NCI-H146 (cell line): Measurements from ENCODE around the gene SLC13A5.
"Not testable (repeated sequence)": the region's sequence is repeated elsewhere in the genome, so short reads cannot be mapped to it uniquely, and the experiment has no call there.

ENCODE experiments used
- DNase-seq: peaks from one replicate; lab custom pipeline; 2025; lab: John Stamatoyannopoulos, UW

SLC13A5 gene

DNA sequence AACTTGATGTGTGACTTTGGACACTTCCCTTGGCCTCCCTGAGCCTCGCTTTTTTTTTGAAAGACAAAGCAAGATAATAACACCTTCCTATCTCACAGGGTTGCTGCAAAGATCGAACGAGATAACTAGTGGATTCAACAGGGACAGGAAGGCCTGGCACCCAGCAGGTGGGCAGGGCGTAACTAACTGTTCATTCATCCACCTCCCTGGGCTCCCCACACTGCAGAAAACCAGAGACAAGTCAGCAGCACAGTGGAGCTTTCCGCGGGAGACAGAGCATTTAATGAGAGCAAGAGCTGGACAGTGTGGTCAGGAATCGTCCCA lies 28.7 kb downstream of the SLC13A5 start:
- DNase-seq = peak; percentile 3

DNA sequence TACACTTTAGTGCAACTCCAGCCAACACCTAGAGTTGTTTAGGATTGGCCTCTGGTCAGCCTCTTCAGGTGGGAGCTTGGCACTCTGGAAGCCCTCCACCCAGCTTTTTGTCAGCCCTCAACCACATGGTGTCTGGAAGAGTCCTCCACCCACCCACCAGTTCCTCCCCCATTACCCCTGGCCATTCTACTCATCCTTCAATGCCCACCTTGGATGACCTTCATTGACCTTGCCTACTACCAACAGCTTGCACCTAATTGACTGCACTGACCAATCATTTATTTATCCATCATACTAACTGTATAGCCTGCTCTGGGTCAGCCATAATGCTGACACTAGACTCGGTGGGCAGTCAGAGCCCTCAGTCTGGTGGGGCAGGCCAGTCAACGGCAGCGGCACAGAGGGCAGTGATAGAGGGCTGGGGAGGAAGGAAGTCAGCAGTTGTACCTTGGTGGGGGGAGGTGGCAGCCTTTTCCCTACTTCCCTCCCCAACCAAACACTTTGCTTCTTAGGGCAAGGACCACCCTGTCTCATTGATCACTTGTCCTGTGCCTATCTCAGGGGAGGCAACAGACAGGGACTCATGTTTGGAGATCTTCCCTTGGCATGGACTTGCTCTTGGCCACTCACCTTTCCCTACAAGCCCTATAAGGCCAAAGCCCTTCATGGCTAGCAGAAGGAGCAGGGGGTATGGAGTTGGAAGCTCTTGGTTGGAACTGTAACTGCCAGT lies 29.3 kb downstream of the SLC13A5 start:
- DNase-seq = no peak

DNA sequence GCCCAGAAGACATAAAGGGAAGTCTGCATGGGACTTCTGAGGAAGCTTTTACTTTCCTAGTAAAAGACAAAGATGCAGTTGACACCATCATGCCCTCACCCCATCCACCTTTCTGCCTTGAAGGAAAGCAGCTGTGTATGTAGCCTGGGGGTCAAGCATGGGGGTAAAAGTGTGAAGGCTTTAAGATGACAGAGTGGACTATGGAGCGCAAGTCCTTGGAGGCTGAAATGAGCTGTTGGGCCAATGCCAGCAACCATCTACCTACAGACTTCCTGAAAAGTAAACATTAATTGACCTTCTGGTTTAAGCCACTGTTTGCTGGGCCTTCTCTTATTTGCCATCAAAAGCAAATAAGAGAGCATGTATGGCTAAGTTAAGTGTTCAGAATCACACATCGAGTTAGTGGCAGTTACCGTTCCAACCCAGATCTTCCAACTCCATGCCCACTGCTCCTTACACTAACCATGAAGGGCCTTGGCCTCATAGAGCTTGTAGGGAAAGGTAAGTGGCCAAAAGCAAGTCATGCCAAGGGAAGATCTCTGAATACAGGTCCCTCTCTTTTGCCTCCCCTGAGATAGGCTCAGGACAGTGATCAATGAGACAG lies 30.0 kb downstream of the SLC13A5 start:
- no peak for DNase-seq

DNA sequence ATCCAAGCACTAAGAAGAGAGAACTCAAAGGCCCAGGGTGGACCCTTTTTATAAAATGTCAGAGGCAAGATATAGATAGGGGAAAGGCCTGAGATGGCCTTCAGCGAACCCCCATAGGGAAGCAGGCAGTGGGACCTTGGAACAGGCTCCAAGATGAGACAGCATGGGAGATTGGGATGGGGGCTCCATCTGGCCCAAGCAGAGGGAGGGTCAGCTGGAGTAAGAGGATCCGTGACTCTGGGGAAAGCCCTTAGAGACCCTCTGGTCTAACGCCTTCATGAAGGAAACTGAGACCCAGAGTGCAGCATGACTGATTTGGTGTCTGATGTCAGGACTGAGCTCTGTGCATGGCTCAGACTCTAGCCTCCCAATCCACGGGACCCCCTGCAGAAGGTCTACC lies 30.8 kb downstream of the SLC13A5 start:
- DNase-seq = no peak

DNA sequence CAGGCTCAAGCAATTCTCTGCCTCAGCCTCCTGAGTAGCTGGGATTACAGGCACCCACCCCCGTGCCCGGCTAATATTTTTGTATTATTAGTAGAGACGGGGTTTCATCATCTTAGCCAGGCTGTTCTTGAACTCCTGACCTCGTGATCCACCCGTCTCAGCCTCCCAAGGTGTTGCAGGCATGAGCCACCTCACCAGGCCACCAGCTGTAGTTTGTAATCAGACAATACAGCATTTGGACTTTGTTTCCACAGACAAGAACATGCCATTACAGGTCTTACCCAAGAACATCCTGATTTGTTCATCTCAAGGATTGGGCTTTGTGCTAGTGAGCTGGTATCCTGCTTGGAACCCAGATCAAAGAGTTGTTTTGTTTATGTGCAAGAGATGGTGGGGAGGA lies 31.5 kb downstream of the SLC13A5 start:
- DNase-seq = no peak

DNA sequence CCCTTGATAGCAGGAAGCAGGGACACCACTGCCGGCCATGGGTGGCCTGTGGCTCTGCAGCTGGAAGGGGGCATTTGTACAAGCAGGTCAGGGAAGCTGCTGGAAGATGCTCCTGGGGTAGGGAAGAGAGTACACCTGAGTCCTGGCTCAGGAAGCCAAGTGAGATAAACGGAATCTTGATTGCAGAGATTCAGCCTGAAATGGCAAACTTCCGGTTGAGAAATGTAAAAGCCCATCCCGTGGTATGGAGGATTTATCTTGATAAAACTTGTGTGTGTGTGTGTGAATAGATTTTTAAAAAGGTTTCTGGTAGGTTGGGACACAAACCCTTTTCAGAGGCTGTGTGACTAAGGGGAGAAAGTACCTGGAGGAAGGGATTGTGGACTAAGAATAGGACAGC lies 32.0 kb downstream of the SLC13A5 start:
- no peak for DNase-seq

DNA sequence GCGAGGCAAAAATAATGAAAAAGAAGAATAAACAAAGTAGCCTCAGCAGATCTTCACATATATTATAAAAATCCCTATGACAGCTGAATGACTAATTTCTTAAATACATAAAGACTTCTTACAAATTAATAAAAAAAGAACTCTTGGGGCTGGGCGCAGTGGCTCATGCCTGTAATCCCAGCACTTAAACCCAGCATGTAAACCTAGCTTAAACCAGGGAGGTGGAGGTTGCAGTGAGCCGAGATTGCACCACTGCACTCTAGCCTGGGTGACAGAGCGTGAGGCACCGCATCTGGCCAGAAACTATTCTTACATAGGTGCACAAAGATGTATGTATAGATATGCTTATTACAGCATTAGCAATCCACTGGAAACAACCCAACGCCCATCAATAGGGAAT lies 33.9 kb downstream of the SLC13A5 start:
- DNase-seq = no peak

DNA sequence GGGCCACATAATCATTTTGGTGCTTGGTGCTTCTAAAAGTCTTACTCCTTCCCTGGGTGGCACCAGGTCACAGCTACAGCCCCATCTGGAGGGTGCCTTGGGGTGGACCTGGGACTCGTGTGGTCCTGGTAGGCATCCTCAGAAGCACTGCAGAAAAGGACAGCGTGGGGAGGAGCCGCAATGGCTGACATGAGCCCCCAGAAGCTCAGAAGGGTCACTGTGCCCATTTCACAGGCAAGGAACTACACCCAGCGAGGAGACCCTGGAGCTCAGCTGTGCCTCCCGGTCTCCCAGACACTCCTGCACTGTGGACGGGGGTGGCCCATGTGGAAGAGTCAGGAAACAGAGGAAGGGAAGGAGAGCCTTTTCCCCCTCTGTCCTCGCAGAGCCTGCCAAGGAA lies 35.2 kb downstream of the SLC13A5 start:
- DNase-seq = no peak

DNA sequence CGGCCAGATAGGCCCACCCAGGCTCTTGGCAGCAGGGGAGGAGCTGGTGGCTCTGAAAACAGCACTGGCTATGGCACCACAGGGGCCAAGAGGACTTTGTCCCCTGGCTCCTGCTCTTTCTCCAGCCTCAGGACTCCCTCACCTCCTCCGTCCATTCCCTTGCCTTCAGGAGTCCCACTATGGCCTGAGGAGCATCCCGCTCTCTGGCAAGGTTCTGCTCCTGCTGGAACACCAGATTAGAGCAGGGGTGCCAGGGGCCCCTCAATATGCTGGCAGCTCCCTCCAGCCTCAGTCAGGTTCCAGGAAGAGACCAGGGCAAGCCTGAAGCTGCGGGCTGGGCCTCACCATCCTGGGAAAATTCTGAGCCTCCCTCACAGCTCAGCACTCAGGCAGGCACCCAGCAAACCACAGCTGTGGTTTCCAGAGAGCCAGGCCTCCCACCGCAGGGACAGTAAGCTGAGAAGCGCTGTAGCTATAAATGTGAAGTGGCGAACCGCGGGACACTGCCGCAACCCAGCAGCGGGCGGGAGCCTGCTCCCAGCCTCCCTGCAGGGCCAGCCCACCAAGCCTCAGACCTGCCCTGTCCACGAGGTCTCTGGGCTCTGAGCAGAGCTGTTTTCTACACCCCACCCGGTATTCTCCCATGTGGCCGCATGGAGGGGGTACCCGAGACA lies 35.9 kb downstream of the SLC13A5 start:
- no peak for DNase-seq

DNA sequence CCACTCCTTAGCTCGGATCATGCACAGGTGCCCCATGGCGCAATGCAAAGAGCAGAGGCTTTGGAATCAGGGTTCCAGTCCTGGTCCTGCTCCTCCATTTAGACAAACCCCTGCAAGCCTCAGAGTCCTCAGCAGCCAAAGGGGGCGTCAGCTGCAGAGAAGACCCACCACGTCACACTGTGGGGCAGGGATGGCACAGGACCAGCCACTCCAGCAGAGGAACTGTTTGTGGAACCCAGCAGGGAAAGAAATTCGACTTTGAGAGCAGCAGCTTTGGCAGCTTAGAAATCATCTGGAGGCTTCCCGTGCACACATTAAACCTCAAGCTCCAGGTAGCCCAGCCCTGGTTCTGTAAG lies 36.4 kb downstream of the SLC13A5 start:
- DNase-seq = no peak

DNA sequence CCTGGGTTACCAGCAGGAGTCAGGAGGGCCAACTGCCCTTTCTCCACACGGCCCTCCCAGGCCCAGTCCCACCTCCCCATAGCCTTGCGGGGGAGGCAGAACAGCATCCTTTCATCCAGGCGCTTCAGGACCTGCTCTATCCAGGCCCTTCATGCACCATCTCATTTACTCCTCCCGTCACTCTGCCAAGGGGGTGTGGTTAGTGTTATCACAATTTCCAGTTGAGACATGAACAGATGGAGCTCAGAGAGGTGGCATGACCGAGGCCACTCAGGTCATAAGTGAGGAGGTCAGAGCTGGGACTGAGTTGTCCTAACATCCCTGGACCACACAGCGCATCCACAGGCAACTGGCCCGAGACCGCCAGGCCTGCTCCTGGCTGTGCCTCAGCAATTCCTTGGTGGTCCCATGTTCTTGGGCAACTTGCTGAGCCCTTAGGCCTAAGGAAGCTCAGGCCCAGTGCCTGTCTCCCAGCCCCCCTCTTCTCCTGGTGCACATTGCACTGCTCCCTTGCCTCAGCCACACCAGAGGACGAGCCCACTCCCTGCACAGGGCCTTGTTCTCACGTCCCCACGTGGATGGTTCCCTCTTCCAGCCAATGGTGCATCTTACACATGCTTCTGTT lies 37.9 kb downstream of the SLC13A5 start:
- DNase-seq = no peak

DNA sequence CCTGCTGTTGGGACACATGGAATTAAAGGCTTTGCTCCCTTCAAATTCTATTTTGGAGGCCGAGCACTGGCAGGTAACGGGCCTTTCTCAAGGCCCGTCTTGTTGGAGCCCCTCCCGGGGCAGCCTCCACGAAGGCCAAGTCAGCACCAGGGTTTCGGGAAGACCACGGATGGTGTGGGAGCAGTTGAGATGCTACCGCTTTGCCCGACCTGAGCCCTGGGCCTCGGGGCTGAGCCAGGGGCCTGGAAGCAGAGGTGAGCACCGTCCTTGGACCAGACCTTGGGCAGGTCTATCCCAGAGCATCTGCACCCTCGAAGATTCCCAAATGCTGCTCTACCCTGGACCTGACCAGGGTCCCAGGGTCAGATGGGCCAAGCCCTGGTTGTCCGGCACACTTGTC lies 38.6 kb downstream of the SLC13A5 start:
- DNase-seq = no peak

DNA sequence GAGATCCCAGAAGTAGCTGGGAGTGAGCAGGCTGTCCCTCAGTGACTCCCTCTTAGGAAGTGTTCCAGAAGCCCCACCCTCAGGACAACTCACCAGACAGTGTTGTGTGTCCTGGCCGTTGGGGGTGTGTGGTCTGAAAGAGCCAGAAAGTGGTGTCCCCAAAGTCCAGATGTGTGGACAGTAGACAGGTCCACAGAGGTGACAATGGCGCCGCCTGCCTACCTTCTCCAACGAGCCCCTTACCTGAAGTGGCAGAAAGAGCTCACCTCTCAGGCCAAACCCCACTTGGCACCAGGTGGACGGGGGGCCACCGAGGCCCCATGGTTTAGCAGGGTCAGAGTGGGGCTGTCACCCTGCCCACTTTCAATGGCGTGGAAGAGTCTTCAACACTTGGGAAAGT lies 41.7 kb downstream of the SLC13A5 start:
- DNase-seq = no peak

DNA sequence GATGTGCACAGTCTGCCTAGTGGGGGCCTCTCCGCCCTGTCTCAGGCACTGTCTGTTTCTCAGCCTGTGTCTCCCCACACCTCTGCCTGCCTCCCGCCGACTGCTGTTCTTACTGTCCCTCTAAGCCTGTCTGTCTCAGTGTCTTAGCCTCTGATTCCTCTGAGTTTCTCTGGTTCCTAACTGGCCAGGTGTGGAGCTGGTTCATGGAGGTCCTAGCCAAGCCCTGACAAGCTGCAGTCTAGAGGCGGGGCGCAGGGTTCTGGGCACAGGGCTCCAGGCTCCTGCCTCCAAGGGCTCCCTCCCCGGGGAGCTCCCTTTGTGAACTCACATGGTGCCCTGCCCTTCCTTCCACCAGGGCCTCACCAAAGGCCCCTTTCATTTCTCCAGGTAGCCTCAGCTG lies 42.2 kb downstream of the SLC13A5 start:
- no peak for DNase-seq

DNA sequence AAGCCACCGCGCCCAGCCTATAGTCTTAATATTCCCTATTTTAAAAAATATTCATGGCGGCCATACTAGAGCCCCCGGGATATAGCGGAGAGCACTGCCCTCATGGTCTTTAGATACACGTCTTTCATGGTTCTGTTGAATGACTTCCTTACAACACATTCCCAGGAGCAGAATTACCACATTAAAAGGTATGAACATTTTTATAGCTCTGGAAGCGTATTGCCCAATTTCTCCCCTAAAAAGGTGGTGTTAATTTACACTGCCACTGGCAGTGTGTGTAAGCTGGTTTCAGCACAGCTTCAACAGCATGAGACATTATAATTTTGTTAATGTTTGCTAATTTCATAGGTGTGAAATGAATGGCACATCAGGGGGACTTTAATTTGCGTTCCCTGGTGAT lies 42.6 kb downstream of the SLC13A5 start:
- DNase-seq = no peak

DNA sequence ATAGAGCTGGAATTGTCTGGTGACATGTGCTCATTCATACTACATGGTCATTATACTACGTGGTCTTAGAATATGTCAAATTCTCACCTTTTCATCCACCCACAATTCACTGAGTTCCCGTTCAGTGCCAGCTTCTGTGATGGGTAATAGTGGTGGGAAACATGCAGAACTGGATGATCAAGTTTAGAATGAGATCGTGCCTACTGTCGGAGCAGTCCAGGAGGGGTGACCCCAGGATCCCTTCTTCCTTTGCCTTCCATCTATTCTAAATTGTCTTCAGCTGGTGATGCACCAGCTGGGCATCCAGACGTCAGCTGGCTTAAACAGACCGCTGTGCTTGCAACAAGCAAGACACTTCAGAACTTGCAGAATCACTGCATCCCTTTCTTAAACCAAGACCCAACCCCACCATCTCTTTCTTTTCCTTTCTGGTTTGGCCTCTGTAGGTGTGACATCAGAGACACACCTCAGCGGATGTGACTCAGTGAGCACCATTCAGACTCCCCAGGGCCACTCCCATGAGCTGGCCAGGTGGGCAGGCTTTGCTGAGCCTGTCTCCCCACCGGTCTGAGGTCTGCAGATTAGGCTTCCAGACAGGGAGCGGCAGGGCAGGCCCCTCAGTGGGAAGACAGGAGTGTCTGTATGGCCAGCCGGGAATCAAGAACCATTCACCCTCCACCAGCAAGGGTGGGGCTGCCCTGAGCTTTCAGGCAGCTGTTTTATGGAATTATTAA lies 43.5 kb downstream of the SLC13A5 start:
- DNase-seq = no peak

DNA sequence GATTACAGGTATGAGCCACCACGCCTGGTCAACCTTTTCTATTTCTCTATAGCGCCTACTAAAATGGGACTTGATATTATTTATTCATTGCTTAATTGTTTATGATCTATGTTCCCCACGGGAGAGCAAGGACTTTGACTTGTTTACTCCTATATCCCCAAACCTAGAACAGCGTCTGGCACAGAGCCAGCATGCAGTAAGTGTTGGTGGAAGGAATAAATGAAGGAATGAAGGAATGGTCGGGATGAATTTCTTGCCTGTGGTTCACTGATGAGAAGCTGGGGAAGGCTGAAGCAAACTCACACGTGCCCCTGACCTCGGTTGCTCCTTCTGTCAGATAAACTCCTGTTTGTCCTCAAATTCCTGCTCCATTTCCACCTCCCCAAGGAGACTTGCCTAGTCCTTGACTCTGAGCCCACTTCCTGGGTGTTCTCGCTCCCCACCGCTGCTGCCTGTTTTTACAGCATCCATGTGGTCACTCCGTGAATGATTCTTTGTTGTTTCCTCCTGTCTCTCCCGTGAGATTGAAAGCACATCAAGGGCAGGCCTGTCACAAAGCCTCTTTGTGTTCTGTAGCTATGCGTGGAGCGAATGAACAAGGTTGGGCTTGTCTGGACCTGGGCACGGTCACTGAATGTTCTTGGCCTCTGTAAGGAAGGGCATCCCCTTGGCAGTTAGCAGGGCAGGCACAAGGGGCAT lies 44.3 kb downstream of the SLC13A5 start:
- DNase-seq = no peak

DNA sequence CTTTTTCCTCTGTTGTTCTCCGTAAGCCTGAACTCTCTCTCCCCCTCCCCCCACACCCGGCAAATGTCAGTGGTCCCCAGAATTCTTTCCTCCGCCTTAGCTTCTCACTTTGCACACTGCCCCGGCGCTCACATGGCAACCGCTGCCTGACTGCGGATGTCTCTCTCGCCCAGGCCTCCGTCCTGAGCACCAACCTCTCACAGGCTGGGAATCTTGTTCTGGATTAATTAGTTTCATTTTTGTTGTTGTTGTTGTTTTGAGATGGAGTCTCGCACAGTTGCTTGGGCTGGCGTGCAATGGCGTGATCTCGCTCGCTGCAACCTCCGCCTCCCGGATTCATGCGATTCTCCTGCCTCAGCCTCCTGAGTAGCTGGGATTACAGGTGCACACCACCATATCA lies 45.0 kb downstream of the SLC13A5 start:
- no peak for DNase-seq

DNA sequence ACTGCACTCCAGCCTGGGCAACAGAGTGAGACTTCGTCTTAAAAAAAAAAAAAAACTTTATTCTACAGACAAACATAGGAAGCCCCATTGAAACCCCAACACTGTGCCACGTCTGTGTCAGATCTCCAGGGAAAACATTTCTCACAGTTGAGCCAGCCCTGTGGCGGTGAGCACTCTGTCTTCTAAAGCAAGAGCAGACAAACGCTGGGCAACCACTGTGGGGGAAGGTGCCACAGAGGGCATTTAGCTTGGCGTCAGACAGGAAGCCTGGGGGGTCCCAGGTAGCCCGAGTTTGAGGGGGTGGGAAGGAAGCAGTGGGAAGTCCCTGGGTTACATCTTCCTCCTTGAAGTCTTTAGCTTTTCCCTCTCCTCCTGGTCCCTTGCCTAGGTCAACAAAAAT lies 45.7 kb downstream of the SLC13A5 start:
- no peak for DNase-seq

DNA sequence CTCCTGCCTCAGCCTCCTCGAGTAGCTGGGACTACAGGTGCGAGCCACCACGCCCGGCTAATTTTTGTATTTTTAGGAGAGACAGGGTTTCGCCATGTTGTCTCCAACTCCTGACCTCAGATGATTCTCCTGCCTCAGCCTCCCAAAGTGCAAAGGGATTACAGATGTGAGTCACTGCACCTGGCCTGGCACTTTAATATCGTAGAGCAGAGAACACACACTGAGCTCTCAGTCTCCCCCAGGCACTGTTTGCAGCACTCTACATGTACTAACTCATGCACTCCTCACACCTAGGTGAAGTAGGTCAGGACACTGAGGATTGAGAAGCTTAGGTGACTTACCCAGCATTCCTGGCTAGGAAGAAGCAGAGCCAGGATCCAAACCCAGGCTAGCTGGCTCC lies 46.6 kb downstream of the SLC13A5 start:
- DNase-seq = no peak

DNA sequence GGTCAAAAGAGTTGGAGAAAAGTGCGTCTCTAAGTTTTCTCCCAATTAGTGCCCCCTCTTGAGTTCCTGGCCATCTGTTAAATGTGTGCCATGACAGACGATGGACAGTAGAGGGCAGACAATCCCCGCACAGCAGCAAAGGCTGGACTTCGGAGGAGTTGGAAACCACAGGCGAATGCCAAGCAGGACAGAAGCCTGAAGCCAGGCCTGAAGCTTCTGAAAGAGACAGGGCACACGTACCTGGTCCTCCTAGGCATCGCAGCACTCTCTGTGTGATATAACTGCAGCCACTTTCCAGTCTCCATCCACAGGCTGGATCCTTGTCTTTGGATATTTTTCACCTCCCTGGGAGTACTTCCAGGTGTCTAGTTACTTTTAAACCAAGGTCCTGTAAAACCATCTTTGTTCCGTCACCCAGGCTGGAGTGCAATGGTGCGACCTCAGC lies 47.1 kb downstream of the SLC13A5 start:
- DNase-seq = peak; percentile 59

DNA sequence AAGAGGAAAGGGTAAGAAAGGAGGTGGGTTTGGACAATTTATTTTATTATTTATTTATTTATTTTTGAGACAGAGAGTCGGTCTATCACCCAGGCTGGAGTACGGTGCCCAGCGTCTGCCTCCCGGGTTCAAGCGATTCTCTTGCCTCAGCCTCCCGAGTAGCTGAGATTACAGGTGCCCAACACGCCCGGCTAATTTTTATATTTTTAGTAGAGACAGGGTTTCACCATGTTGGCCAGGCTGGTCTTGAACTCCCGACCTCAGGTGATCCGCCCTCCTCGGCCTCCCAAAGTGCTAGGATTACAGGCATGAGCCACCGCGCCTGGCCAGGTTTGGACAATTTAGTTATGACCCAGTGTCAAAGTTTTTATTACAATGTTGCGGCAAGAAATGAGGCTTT lies 50.0 kb downstream of the SLC13A5 start:
- DNase-seq = not testable (repeated sequence)
